CD4-positive, alpha-beta memory T cell (primary cell): ENCODE results near the gene ZBTB17. TPM values are rescaled to one million over a fixed set of nuclear protein-coding genes. Genes with fewer than 3 reads are reported as not detected.
"Not testable (repeated sequence)": the region's sequence is repeated elsewhere in the genome, so short reads cannot be mapped to it uniquely, and the experiment has no call there.

Experiments
- CTCF ChIA-PET: fragments of 350-600 bp; sonication (Branson Sonifier 250); formaldehyde crosslinking; loops from one replicate; lab custom pipeline; 2021; ENCODE audit warnings: inconsistent platforms; ENCODE audit not compliant: partially characterized antibody; lab: Charles Lee
- POLR2A ChIA-PET: fragments of 350-600 bp; sonication (Branson Sonifier 250); formaldehyde crosslinking; loops from one replicate; lab custom pipeline; 2021; ENCODE audit not compliant: partially characterized antibody; lab: Charles Lee
- DNase-seq, 5 donors: peaks; one replicate each; pipeline versions ENCODE4 v3.0.0 to v3.0.0-alpha.2; 2020 to 2022; ENCODE audit warnings: mixed read lengths in 1 of 5
- H3K27ac ChIP-seq: one replicate; pipeline ENCODE4 v1.7.0; 2013; ENCODE audit warnings: low read depth, low read length
- H3K27me3 ChIP-seq: 2 replicates; pipeline ENCODE4 v1.7.0; 2013; ENCODE audit warnings: mild to moderate bottlenecking, low read length, moderate library complexity; ENCODE audit not compliant: insufficient read depth
- H3K36me3 ChIP-seq: 2 replicates; pipeline ENCODE4 v1.7.0; 2013; ENCODE audit warnings: mild to moderate bottlenecking, low read length, moderate library complexity; ENCODE audit not compliant: insufficient read depth
- H3K4me1 ChIP-seq: 2 replicates; pipeline ENCODE4 v1.7.0; 2013; ENCODE audit warnings: mild to moderate bottlenecking, low read length, moderate library complexity; ENCODE audit not compliant: insufficient read depth
- H3K4me3 ChIP-seq, 2 donors: one replicate each; pipeline ENCODE4 v1.7.0; 2013; ENCODE audit warnings: low read length in 2 of 2, mild to moderate bottlenecking in 1 of 2
- H3K9me3 ChIP-seq, 2 donors: one replicate each; pipeline ENCODE4 v1.7.0; 2013; ENCODE audit warnings: low read length in 2 of 2, control low read depth in 1 of 2; ENCODE audit not compliant: control insufficient read depth in 1 of 2
- H3K27ac Mint-ChIP-seq, 7 donors: one replicate each; pipeline ENCODE4 v1.8.0; 2020 to 2021; ENCODE audit warnings: mixed read lengths in 7 of 7, mild to moderate bottlenecking in 6 of 7, inconsistent platforms in 3 of 7, moderate library complexity in 3 of 7
- H3K27me3 Mint-ChIP-seq, 2 donors: one replicate each; pipeline ENCODE4 v1.8.0; 2020 to 2021; ENCODE audit warnings: mixed read lengths in 2 of 2
- H3K36me3 Mint-ChIP-seq, 2 donors: one replicate each; pipeline ENCODE4 v1.8.0; 2020 to 2021; ENCODE audit warnings: mixed read lengths in 2 of 2, inconsistent platforms in 1 of 2, mild to moderate bottlenecking in 1 of 2
- H3K4me1 Mint-ChIP-seq, 4 donors: one replicate each; pipeline ENCODE4 v1.8.0; 2020 to 2021; ENCODE audit warnings: mixed read lengths in 4 of 4, mild to moderate bottlenecking in 1 of 4
- H3K4me3 Mint-ChIP-seq, 8 donors: one replicate each; pipeline ENCODE4 v1.8.0; 2020 to 2021; ENCODE audit warnings: mixed read lengths in 8 of 8, mild to moderate bottlenecking in 7 of 8, moderate library complexity in 6 of 8, inconsistent platforms in 3 of 8
- H3K9me3 Mint-ChIP-seq, 8 donors: one replicate each; pipeline ENCODE4 v1.8.0; 2020 to 2021; ENCODE audit warnings: mixed read lengths in 8 of 8, mild to moderate bottlenecking in 5 of 8, inconsistent platforms in 3 of 8, moderate library complexity in 1 of 8
- intact Hi-C: fragments of 100-400 bp; cut with micrococcal nuclease; formaldehyde crosslinking; loops from one replicate; pipeline ENCODE4 v1.15.1; 2023
- polyA plus RNA-seq, 2 donors: library from polyadenylated mRNA; unstranded; fragments of 300-500 nt; fragmentation: Illumina TruSeq; gene quantifications; one replicate each; pipeline ENCODE4 v1.2.3, GENCODE V29; 2021
- total RNA-seq, 2 experiments: library from RNA; stranded (reverse); gene quantifications; one replicate each; pipeline ENCODE4 v1.2.3, GENCODE V29; 2021

Gene ZBTB17
- total and polyA plus RNA-seq, 4 experiments from 2014 or later = 5.2 to 61.0 (median 38.4) TPM

GRCh38 chr1:15926448-15926847 is 49.5 kb downstream of the ZBTB17 start:
- H3K4me1 Mint-ChIP-seq, H3K4me1 ChIP-seq, H3K27ac ChIP-seq, H3K27me3 ChIP-seq, DNase-seq, POLR2A ChIA-PET, H3K9me3 Mint-ChIP-seq, H3K27me3 Mint-ChIP-seq, H3K27ac Mint-ChIP-seq, H3K4me3 Mint-ChIP-seq, H3K9me3 ChIP-seq, intact Hi-C loops, H3K4me3 ChIP-seq: not testable (repeated sequence)
- H3K36me3 ChIP-seq = peaks cover 72% of the 10 kb centered on the region
- H3K36me3 Mint-ChIP-seq = peaks cover 57 to 77% of the 10 kb centered on the region in 2 donors
- CTCF ChIA-PET = interaction anchor here (0.6 to 2.6 kb wide), 2 partner anchors 111 to 114 kb away, joined by 3 to 10 read pairs; no protein-coding TSS in a partner anchor

DNA sequence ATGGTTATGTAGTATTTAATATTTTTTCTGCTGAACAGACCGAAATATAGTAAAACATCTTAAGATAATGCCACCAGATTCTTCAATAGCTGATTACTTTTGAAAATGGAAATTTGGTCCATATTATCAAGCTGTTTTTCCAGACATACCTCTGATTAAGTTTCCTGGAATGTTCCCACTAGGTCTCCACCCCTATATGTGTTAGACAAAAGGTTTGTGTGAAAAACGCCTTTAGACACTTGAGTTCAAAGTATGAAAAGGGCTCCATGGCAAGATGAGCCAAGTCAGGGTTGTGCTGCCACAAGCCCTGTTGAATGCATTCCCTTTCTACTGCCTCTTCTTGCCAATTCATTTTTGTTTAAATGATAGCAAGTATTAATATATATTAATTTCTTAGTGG is 52.7 kb downstream of the ZBTB17 start:
- Histone ChIP-seq H3K9me3 (no peaks in the 10 kb centered on the region), H3K27ac (no peak overlapping the region), H3K27me3 (no peaks in the 10 kb centered on the region), H3K36me3 (peaks cover 52% of the 10 kb centered on the region), H3K4me3 (no peak overlapping the region), H3K4me1 (peaks cover 13% of the 10 kb centered on the region)
- Mint-ChIP-seq H3K27ac (peak overlapping the region in 1 of 7 donors; percentile 48), H3K4me3 (no peak overlapping the region), H3K27me3 (no peaks in the 10 kb centered on the region), H3K9me3 (no peaks in the 10 kb centered on the region), H3K4me1 (peaks cover 8 to 14% (median 13%) of the 10 kb centered on the region in 4 donors), H3K36me3 (peaks cover 40 to 69% of the 10 kb centered on the region in 2 donors)
- DNase-seq = no peak
- intact Hi-C loops = no loop called here
- ChIA-PET CTCF (interaction anchor here (1.1 to 1.3 kb wide), 2 partner anchors 9 to 108 kb away, joined by 3 to 5 read pairs; no protein-coding TSS in a partner anchor), POLR2A (no interaction called here)

DNA sequence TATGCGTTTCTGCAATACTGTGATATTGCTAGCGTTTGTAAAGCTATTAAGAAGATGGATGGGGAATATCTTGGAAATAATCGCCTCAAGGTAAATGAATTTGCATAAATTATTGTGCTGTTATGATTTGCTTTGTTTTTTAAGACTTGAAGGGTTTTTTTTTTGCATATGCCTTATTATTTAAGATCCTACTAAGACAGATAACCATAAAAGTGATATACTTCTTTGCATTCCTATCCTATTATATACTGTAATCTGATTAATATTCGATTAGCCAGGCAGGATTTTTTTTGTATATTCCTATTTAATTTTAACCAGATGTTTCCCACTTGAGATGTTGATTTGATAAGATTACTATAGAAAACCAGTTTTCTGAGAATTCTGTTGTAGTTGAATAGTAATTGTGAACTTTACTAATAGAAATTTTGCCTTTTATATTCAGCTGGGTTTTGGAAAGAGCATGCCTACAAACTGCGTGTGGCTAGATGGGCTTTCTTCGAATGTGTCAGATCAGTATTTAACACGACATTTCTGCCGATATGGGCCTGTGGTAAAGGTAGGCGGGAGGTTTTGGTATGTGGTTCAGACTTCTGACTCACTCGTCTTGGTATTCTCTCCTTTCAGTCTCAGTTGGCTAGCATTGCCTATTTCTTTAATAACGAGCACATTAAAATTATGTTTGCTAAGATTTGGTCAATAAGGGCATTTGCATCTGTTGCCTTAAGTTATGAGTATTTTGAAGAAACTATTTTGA is 56.8 kb downstream of the ZBTB17 start:
- Histone ChIP-seq H3K27me3 (no peaks in the 10 kb centered on the region), H3K36me3 (peaks cover 29% of the 10 kb centered on the region), H3K27ac (no peak overlapping the region), H3K4me3 (no peak overlapping the region), H3K4me1 (peaks cover 29% of the 10 kb centered on the region), H3K9me3 (no peaks in the 10 kb centered on the region)
- POLR2A ChIA-PET = interaction anchor here (0.9 to 1.4 kb wide), 2 partner anchors 57 to 85 kb away, joined by 3 read pairs; partner anchors contain the start of gene ZBTB17
- CTCF ChIA-PET = no interaction called here
- no peaks in the 10 kb centered on the region for H3K9me3 Mint-ChIP-seq
- peaks cover 16 to 45% (median 33%) of the 10 kb centered on the region in 4 donors for H3K4me1 Mint-ChIP-seq
- peak overlapping the region; percentile 23 to 84 (median 58) for H3K27ac Mint-ChIP-seq
- H3K36me3 Mint-ChIP-seq = peaks cover 46 to 70% of the 10 kb centered on the region in 2 donors
- H3K27me3 Mint-ChIP-seq = no peaks in the 10 kb centered on the region
- intact Hi-C loops = loop anchor here (5.0 kb wide), 1 partner anchor 102 kb away; no protein-coding TSS in a partner anchor
- DNase-seq = peak in 4 of 5 donors; percentile 17 to 79 (median 26)
- peak overlapping the region in 7 of 8 donors; percentile 0 to 52 (median 12) for H3K4me3 Mint-ChIP-seq

DNA sequence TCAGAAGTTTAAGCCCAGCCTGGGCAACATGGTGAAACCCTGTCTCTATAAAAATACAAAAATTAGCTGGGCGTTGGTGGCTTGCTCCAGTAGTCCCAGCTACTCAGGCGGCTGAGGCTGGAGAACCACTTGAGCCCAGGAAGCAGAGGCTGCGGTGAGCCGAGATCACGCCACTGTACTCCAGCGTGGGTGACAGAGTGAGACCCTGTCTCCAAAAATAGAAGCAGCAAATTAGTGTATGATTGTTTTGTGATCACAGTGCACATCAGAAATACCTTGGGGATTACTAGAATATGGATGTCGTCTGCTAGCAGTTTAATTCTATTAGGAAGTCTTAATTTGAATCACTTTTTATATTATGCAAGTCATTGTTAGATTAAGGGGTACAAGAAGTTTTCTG is 59.0 kb downstream of the ZBTB17 start:
- peaks cover 16 to 45% (median 33%) of the 10 kb centered on the region in 4 donors for H3K4me1 Mint-ChIP-seq
- H3K36me3 ChIP-seq = peaks cover 13% of the 10 kb centered on the region
- H3K27ac ChIP-seq = no peak overlapping the region
- intact Hi-C loops = loop anchor here (5.0 kb wide), 1 partner anchor 100 kb away; no protein-coding TSS in a partner anchor
- no peaks in the 10 kb centered on the region for H3K27me3 ChIP-seq
- H3K4me3 Mint-ChIP-seq = peak overlapping the region in 7 of 8 donors; percentile 27 to 74 (median 59)
- H3K4me3 ChIP-seq = no peak overlapping the region
- no peaks in the 10 kb centered on the region for H3K9me3 ChIP-seq
- DNase-seq = no peak
- H3K27me3 Mint-ChIP-seq = no peaks in the 10 kb centered on the region
- peak overlapping the region; percentile 6 to 85 (median 61) for H3K27ac Mint-ChIP-seq
- POLR2A ChIA-PET = interaction anchor here (1.2 to 2.3 kb wide), 2 partner anchors 69 to 83 kb away, joined by 4 to 8 read pairs; partner anchors contain the start of gene SPEN
- H3K36me3 Mint-ChIP-seq = peaks cover 44 to 68% of the 10 kb centered on the region in 2 donors
- H3K4me1 ChIP-seq = peaks cover 29% of the 10 kb centered on the region
- no peaks in the 10 kb centered on the region for H3K9me3 Mint-ChIP-seq
- CTCF ChIA-PET = interaction anchor here (0.5 to 1.8 kb wide), 2 partner anchors 68 to 101 kb away, joined by 4 to 10 read pairs; no protein-coding TSS in a partner anchor

- Histone ChIP-seq H3K36me3 (peaks cover 15% of the 10 kb centered on the region), H3K27me3 (no peaks in the 10 kb centered on the region), H3K27ac (peak overlapping the region; percentile 21), H3K4me3 (no peak overlapping the region), H3K4me1 (peaks cover 29% of the 10 kb centered on the region), H3K9me3 (no peaks in the 10 kb centered on the region)
- Mint-ChIP-seq H3K4me1 (peaks cover 16 to 45% (median 33%) of the 10 kb centered on the region in 4 donors), H3K36me3 (peaks cover 43 to 66% of the 10 kb centered on the region in 2 donors), H3K4me3 (peak overlapping the region in 7 of 8 donors; percentile 59 to 83 (median 74)), H3K27me3 (no peaks in the 10 kb centered on the region), H3K9me3 (no peaks in the 10 kb centered on the region), H3K27ac (peak overlapping the region; percentile 6 to 86 (median 81))
- CTCF ChIA-PET = interaction anchor here (1.8 kb wide), 1 partner anchor 101 kb away, joined by 10 read pairs; no protein-coding TSS in a partner anchor
- intact Hi-C loops = loop anchor here (5.0 kb wide), 1 partner anchor 99 kb away; no protein-coding TSS in a partner anchor
- DNase-seq = no peak
- POLR2A ChIA-PET = interaction anchor here (0.9 to 2.3 kb wide), 3 partner anchors 69 to 101 kb away, joined by 3 to 8 read pairs (median 4); partner anchors contain the start of gene SPEN
These were observed 59.5 kb downstream of the ZBTB17 start for GRCh38 chr1:15916417-15916816.

DNA sequence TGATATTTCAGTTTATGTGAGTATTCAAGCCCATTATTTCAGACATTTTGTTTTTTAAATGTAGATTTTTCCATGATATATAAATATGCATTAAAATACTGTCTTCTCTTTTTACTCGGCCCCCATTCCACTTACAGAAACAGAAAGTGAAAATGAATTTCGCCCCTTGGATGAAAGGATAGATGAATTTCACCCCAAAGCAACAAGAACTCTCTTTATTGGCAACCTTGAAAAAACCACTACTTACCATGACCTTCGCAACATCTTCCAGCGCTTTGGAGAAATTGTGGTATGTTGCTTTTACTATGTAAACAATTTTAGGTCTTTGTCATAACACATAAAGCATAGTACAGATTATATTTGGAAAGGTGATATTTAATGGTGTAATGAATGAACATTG is 59.9 kb downstream of the ZBTB17 start:
- Histone ChIP-seq H3K36me3 (peaks cover 15% of the 10 kb centered on the region), H3K27me3 (no peaks in the 10 kb centered on the region), H3K4me1 (peaks cover 29% of the 10 kb centered on the region), H3K9me3 (no peaks in the 10 kb centered on the region), H3K4me3 (peak overlapping the region in 1 of 2 donors; percentile 15), H3K27ac (peak overlapping the region; percentile 21)
- H3K4me1 Mint-ChIP-seq = peaks cover 16 to 45% (median 35%) of the 10 kb centered on the region in 4 donors
- no peaks in the 10 kb centered on the region for H3K9me3 Mint-ChIP-seq
- DNase-seq = peak in 4 of 5 donors; percentile 16 to 26 (median 18)
- intact Hi-C loops = loop anchor here (5.0 kb wide), 1 partner anchor 99 kb away; no protein-coding TSS in a partner anchor
- peak overlapping the region; percentile 56 to 86 (median 78) for H3K27ac Mint-ChIP-seq
- no peaks in the 10 kb centered on the region for H3K27me3 Mint-ChIP-seq
- POLR2A ChIA-PET = interaction anchor here (0.9 to 2.3 kb wide), 3 partner anchors 69 to 101 kb away, joined by 3 to 8 read pairs (median 4); partner anchors contain the start of gene SPEN
- CTCF ChIA-PET = interaction anchor here (1.8 kb wide), 1 partner anchor 101 kb away, joined by 10 read pairs; no protein-coding TSS in a partner anchor
- H3K36me3 Mint-ChIP-seq = peaks cover 44 to 67% of the 10 kb centered on the region in 2 donors
- peak overlapping the region; percentile 59 to 83 (median 72) for H3K4me3 Mint-ChIP-seq
